GM21717 (cell line): ENCODE data around the gene FSTL4.

Experiments used
- ATAC-seq: cut with Tn5 transposase; IDR thresholded peaks from one replicate; pipeline ENCODE4 v1.9.1; 2021; ENCODE audit warnings: mild to moderate bottlenecking, moderate library complexity; ENCODE audit not compliant: unreplicated experiment

The FSTL4 gene

GRCh38 chr5:133393776-133394476, 218.4 kb downstream of the FSTL4 start:
- no peak for ATAC-seq

DNA sequence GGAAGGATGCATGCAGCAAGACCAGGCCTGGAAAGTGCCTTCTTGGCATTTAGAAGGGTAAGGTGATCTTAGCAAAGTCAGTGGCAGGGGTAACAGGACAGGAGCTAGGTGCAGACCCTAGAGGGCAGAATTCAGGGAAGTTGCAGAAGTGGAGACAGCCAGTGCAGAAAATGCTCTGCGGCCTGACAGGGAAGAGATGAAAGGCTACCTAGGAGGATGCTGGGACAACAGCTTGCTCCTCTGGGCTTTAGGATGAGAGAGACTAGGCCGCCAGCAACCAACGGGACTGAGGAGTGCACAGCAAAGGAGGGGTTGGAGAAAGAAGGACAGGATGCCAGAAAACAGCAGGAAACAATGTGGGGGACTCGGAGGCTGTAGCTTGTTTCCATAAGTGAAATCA, 219.9 kb downstream of the FSTL4 start:
- no peak for ATAC-seq

GRCh38 chr5:133391354-133392136, 220.8 kb downstream of the FSTL4 start:
- ATAC-seq, result no peak

- ATAC-seq, result no peak
Observed at GRCh38 chr5:133390416-133391353, 221.7 kb downstream of the FSTL4 start.

DNA sequence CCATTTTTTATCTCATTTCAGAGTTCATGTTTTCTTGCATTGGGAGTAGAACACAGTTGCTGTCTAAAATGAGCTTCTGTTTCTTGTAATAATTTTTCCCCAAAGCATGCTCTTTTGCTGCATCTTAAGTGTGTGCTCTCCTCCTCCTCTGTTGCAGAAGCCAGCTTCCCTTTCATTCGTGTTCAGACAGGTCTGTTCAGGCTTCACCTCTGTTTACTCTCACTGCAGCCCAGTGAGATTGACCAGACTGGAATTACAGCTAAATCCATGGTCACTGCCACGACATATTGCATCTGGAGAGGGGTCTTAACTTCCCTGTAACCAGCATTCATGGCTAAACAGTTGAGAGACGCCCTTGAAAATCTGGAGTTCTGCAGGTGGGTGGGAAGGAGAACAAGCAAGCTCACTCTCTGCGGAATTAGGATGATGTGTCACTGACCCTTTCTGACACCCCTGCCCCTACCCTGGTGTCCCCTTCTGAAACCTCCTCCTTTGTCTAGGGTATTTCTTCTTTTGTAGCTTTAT, 223.2 kb downstream of the FSTL4 start:
- ATAC-seq, result no peak

- no peak for ATAC-seq
Observed at GRCh38 chr5:133387621-133388020, 224.7 kb downstream of the FSTL4 start.

DNA sequence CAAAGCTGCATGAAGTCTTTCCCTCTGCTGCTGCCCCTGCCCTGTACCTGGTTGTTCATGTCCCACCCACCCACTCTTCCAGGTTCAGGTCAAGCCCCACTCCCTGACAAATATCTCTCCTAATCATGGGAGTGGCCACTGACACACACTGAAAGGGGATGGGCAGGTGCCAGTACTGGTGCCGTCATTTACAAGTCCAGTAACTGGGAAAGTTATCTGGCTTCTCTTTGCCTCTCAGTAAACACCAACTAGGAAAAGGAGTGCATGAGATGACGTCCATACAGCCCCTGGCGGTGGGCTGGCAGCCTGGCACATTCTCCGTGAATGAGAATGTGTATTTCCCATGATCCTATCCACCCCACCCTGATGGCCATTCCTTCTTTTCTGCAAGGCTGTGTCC, 225.2 kb downstream of the FSTL4 start:
- no peak for ATAC-seq

DNA sequence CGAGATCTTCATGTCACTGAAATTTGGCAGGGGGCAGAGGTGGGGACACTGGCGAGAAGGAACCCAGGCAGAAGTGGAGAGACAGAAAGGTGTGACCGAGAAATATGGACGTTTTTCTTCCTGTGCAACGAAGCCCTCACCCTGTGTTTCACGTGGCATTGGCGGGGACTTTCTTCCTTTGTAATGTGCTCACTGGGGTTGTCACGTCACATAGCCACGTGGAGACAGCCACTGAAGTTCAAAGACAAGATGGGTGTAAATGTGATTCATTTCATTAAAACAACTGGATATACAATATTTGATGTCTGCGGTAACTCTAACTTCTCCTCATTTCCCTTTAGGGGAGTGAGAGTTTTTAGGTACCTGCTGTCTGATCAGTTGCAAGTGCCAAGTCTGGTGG, 225.7 kb downstream of the FSTL4 start:
- no peak for ATAC-seq

DNA sequence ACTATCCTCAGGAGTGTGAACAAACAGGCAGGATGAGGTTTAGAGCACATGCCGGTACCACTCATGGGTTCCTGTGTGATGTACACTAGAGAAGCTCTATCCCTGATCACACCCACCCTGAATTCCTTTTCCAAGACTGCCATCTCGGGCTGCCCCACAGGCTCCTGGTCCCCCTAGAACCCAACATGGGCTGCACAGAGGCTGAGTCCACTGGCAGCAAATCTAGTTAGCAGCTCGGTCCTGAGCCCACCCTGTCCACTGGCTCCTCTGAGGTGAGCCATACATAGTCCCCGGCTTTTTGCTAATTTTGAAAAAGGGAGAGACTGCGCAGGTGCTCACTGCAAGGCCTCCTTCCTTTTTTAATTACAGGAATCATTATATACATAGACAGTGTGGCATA, 227.0 kb downstream of the FSTL4 start:
- no peak for ATAC-seq

- ATAC-seq, result no peak
Observed at GRCh38 chr5:133384903-133385302, 227.4 kb downstream of the FSTL4 start.

DNA sequence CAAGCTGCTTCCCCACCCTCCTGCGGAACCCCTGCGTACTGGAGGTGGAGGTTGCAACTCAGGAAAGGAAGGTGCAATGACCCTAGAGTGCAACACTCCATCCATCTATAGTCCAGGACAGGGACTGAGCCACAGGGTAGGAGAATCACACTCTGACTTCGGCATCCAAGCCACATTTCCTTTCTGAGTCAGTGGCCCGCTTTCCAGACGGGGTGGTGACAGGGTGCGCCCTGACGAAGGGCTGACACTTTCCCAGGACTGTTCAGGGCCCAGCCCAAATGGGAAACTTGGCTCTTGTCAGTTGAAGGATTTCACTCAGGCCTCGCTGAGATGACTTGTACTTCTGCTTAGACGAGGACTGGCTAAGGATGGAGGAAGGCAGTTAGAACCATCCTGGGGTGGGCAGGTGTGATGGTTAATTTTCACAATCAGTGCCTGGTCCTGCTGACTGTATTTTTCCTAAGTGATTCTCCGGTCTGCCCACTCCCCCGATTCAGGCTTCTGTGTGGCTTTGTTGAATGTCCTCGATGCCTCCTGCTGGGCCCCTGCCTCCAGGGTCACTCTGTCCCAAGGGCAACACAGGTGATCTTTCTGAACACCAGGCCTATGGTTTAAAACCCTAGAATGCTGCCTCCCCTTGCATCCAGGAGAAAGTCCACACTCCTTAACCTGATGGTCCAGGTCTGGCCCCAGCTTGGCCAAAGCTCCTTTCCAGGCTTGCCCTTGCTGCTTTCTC, 228.1 kb downstream of the FSTL4 start:
- no peak for ATAC-seq

- no peak for ATAC-seq
Observed at GRCh38 chr5:133383580-133383939, 228.8 kb downstream of the FSTL4 start.

DNA sequence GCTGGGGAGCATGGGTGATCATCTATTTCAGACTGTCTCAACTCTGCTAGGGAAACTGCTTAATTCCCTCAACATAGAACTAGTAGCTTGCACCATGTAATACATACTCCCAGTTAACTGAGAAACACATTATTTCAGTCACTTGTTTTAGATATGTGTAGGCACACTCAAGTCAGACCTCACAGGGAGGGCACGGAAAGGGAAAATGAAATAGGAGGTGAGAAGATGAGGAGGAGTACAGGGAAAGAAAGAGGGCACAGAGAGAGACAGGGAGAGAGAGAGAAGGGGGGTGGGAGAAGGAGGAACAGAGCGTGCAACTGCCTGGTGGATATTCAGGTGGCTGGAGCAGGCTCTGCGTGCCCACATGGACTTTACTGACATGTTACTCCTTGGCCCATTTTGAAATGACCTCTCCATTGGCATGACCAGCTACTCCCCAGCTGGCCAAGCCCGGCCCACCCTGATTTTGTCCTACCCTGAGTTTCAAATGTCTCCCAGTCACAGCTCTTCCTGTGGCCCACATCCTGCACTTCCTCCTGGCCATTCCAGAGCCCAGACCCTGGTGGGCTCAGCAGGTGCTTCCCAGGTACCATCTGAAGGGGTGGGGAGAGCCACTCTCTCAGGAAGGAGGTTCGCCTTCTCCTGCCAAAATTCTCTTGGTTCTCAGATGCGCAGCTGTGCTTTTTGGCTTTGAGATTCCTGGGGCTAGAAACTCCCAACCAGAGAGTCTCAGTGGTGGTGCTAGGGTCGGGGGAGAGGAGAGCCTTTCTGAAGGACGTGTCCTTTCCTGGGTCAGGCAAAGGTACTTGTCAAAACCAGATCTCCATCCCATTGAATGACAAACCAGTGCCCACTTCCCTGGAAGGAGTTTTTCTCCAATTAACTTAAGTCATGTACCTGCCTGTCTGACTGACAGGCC, 229.4 kb downstream of the FSTL4 start:
- ATAC-seq, result no peak

DNA sequence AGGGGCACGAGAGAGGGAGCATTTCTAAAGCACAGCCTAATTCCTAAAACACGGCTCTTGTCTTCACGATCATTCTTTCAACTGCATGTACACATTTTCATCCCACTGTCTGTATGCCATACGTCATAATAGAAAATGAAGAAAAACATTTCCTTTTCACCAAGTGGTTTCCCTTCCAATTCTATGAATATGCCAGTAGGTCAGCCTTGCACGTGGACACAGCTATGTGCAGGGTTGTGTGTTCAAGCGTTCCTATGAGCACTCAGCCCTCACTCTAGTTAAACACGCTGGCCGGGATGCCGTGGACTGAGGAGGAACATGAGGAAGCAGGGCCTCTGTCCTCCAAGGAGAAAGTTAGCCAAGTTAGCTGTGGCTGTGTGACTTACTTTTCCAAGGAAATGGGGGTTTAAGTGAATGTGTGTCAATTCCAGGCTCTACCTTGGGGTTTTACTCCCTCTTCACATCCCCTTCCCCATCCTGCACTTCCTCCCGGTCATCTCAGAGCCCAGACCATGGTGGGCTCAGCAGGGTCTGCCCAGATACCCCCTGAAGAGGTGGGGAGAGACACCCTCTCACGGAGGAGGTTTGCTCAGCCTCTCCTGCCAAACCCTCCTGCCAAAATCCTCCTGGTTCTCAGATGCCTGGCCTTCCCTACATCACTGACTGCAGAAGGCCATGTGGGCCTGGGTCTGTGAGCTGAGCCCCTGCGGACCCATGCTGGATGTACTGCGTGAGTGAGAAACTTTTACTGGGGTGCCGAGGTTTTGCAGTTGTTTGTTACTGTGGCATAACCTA, 230.6 kb downstream of the FSTL4 start:
- no peak for ATAC-seq

- no peak for ATAC-seq
Observed at GRCh38 chr5:133381041-133381440, 231.3 kb downstream of the FSTL4 start.

GRCh38 chr5:133377736-133378135, 234.6 kb downstream of the FSTL4 start:
- no peak for ATAC-seq

GRCh38 chr5:133376986-133377385, 235.4 kb downstream of the FSTL4 start:
- no peak for ATAC-seq

GRCh38 chr5:133373121-133373870, 239.0 kb downstream of the FSTL4 start:
- no peak for ATAC-seq
